MM.1S (cell line): ENCODE measurements around the gene CCDC93.

Experiments
- DNase-seq: peaks from one replicate; pipeline ENCODE4 v3.0.0-alpha.2; 2015
- H2AFZ ChIP-seq: fragments of 300-600 bp; sonication (generic); 2 replicates; pipeline ENCODE4 v1.6.0; 2016; ENCODE audit warnings: antibody characterized with exemption, low read length
- H3F3A ChIP-seq: fragments of 300-600 bp; sonication (generic); 2 replicates; pipeline ENCODE4 v1.6.1; 2016; ENCODE audit warnings: mild to moderate bottlenecking, antibody characterized with exemption, low read length, moderate library complexity, mixed read lengths; ENCODE audit not compliant: insufficient read depth
- H3K27ac ChIP-seq: fragments of 300-600 bp; sonication (generic); 2 replicates; pipeline ENCODE4 v1.5.1; 2016; ENCODE audit warnings: mild to moderate bottlenecking, low read length
- H3K27me3 ChIP-seq: fragments of 300-600 bp; sonication (generic); replicated peaks from 2 replicates; pipeline ENCODE4 v1.6.0; 2016; ENCODE audit warnings: low read length; ENCODE audit not compliant: insufficient read depth
- H3K36me3 ChIP-seq: fragments of 300-600 bp; sonication (generic); replicated peaks from 2 replicates; pipeline ENCODE4 v1.6.1; 2016; ENCODE audit warnings: mild to moderate bottlenecking, low read length, mixed read lengths; ENCODE audit not compliant: insufficient read depth
- H3K4me1 ChIP-seq: fragments of 300-600 bp; sonication (generic); 2 replicates; pipeline ENCODE4 v1.6.1; 2016; ENCODE audit warnings: low read length, mixed read lengths
- H3K4me2 ChIP-seq: fragments of 300-600 bp; sonication (generic); 2 replicates; pipeline ENCODE4 v1.6.0; 2016; ENCODE audit warnings: low read depth, low read length
- H3K4me3 ChIP-seq: fragments of 300-600 bp; sonication (generic); 2 replicates; pipeline ENCODE4 v1.5.1; 2016; ENCODE audit warnings: low read length, mixed read lengths
- H3K79me2 ChIP-seq: fragments of 300-600 bp; sonication (generic); 2 replicates; pipeline ENCODE4 v1.6.1; 2016; ENCODE audit warnings: mixed run types, low read length, mixed read lengths
- H3K9ac ChIP-seq: fragments of 300-600 bp; sonication (generic); 2 replicates; pipeline ENCODE4 v1.6.1; 2016; ENCODE audit warnings: low read length, mixed read lengths
- H3K9me2 ChIP-seq: fragments of 300-600 bp; sonication (generic); replicated peaks from 2 replicates; pipeline ENCODE4 v1.6.1; 2016; ENCODE audit warnings: mild to moderate bottlenecking, low read length, mixed read lengths; ENCODE audit not compliant: insufficient read depth
- H3K9me3 ChIP-seq: fragments of 300-600 bp; sonication (generic); replicated peaks from 2 replicates; pipeline ENCODE4 v1.6.1; 2016; ENCODE audit warnings: mild to moderate bottlenecking, low read length, mixed read lengths; ENCODE audit not compliant: insufficient read depth
- H4K20me1 ChIP-seq: fragments of 300-600 bp; sonication (generic); 2 replicates; pipeline ENCODE4 v1.6.1; 2016; ENCODE audit warnings: mild to moderate bottlenecking, low read length, moderate library complexity, mixed read lengths; ENCODE audit not compliant: insufficient read depth
- EZH2 ChIP-seq: fragments of 300-600 bp; sonication (generic); optimal IDR thresholded peaks from 2 replicates; pipeline ENCODE3; 2017; ENCODE audit warnings: low read depth, mild to moderate bottlenecking, antibody characterized with exemption, low read length, mixed read lengths
- EZH2phosphoT487 ChIP-seq: fragments of 300-600 bp; sonication (generic); IDR thresholded peaks from 2 replicates; pipeline ENCODE4 v1.6.1; 2018; ENCODE audit warnings: antibody characterized with exemption, low read length
- TF ChIP-seq, protein P1 (sequence below): fragments of 300-600 bp; sonication (generic); IDR thresholded peaks from 2 replicates; pipeline ENCODE4 v1.5.1; 2016; ENCODE audit warnings: antibody characterized with exemption, low read length, mixed read lengths

The CCDC93 gene

DNA sequence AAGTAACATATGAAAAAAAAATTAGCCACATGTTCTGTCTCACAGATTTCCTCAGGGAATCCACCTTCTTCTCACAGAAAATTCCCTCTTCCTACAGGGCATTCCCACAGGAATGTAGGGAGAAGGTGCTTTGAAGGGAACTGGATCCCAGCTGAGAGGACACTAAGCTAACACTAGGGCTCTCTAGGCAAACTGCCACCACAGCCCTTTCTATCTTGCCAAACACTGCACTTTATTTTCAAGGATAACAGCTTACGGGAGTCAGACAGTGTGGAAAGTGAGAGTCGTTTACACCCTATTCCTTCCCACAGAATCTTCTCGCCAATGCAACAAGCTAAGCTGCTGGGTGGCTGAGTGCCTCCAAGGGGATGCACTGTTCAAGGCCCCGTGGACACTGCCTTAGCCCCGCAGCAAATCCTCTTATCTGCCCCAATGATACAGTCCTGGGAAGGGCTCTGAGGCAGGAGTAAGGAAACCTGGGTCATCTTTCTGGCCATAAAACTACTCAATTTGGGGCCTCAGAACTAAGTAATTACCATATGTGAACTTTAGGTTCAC lies 76.9 kb downstream of the CCDC93 start:
- Histone ChIP-seq H3K9ac (no peak overlapping the region), H3K4me3 (no peak overlapping the region), H3K27me3 (no peaks in the 10 kb centered on the region), H3K79me2 (no peaks in the 10 kb centered on the region), H3K27ac (no peak overlapping the region), H2AFZ (no peak overlapping the region), H3K4me1 (no peaks in the 10 kb centered on the region), H3K9me3 (no peaks in the 10 kb centered on the region), H4K20me1 (no peaks in the 10 kb centered on the region), H3K9me2 (no peaks in the 10 kb centered on the region), H3K36me3 (peaks cover 23% of the 10 kb centered on the region; the same call in 1 of the 2 replicates), H3K4me2 (no peak overlapping the region), H3F3A (no peaks in the 10 kb centered on the region)
- no peak for TF ChIP-seq EZH2
- TF ChIP-seq, protein P1, sequence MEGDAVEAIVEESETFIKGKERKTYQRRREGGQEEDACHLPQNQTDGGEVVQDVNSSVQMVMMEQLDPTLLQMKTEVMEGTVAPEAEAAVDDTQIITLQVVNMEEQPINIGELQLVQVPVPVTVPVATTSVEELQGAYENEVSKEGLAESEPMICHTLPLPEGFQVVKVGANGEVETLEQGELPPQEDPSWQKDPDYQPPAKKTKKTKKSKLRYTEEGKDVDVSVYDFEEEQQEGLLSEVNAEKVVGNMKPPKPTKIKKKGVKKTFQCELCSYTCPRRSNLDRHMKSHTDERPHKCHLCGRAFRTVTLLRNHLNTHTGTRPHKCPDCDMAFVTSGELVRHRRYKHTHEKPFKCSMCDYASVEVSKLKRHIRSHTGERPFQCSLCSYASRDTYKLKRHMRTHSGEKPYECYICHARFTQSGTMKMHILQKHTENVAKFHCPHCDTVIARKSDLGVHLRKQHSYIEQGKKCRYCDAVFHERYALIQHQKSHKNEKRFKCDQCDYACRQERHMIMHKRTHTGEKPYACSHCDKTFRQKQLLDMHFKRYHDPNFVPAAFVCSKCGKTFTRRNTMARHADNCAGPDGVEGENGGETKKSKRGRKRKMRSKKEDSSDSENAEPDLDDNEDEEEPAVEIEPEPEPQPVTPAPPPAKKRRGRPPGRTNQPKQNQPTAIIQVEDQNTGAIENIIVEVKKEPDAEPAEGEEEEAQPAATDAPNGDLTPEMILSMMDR, result no peak
- TF ChIP-seq EZH2phosphoT487, result no peak
- DNase-seq, result no peak

DNA sequence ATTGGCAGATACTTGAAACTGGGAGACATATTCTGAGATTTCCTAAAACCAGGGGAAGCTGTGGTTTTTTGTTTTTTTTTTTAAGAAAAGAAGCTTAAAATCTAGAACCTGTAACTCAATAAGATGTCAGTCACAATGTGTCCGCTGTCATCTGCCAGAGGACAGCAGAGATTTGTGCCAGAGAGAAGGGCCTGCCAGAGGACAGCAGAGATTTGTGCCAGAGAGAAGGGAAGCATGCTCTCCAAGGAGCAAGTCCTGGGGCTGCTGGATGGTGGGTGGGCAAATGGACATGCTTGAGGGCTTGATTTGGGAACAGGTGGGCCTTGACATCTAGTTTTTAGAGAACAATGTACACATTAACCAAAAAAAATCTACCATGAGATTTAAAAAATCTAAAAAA lies 77.9 kb downstream of the CCDC93 start:
- H3K4me1 ChIP-seq, result no peaks in the 10 kb centered on the region
- no peak overlapping the region for H3K27ac ChIP-seq
- H4K20me1 ChIP-seq, result no peaks in the 10 kb centered on the region
- DNase-seq, result no peak
- H3F3A ChIP-seq, result no peaks in the 10 kb centered on the region
- peaks cover 33% of the 10 kb centered on the region for H3K36me3 ChIP-seq
- no peak overlapping the region for H2AFZ ChIP-seq
- no peak overlapping the region for H3K4me3 ChIP-seq
- H3K27me3 ChIP-seq, result no peaks in the 10 kb centered on the region
- no peaks in the 10 kb centered on the region for H3K9me3 ChIP-seq
- H3K4me2 ChIP-seq, result no peak overlapping the region
- H3K9ac ChIP-seq, result no peak overlapping the region
- H3K79me2 ChIP-seq, result no peaks in the 10 kb centered on the region
- no peaks in the 10 kb centered on the region for H3K9me2 ChIP-seq
- TF ChIP-seq, protein P1, result no peak
- TF ChIP-seq EZH2phosphoT487, result no peak
- TF ChIP-seq EZH2, result no peak

DNA sequence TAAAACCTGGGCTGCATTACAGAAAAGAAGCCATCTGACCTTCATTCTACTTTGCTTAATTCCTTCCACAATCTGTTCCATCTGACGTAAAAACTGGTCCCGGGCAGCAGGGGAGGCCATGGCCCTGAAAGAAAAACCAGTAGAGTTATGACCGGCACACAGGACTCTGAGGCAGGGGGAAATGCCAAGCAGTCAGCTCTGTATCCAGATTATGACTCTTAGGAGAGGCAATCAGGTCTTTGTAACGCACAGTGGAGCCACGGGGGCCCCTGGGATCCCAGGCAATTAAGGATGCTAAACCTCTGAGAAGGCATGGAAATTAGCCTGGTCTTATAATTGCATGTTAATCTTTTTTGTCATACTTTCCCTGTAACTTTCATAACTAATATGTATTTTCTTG lies 78.4 kb downstream of the CCDC93 start:
- peaks cover 36% of the 10 kb centered on the region for H3K36me3 ChIP-seq
- H3F3A ChIP-seq, result no peaks in the 10 kb centered on the region
- H4K20me1 ChIP-seq, result no peaks in the 10 kb centered on the region
- no peak overlapping the region for H3K27ac ChIP-seq
- H3K9me3 ChIP-seq, result no peaks in the 10 kb centered on the region
- H3K79me2 ChIP-seq, result no peaks in the 10 kb centered on the region
- H3K9ac ChIP-seq, result no peak overlapping the region
- H3K27me3 ChIP-seq, result no peaks in the 10 kb centered on the region
- no peak overlapping the region for H3K4me3 ChIP-seq
- no peaks in the 10 kb centered on the region for H3K9me2 ChIP-seq
- TF ChIP-seq EZH2, result no peak
- TF ChIP-seq, protein P1, result no peak
- TF ChIP-seq EZH2phosphoT487, result no peak
- no peak overlapping the region for H3K4me2 ChIP-seq
- no peak for DNase-seq
- H2AFZ ChIP-seq, result no peak overlapping the region
- H3K4me1 ChIP-seq, result no peaks in the 10 kb centered on the region
